HPDE6-E6E7 (cell line): Measurements from ENCODE around the gene HOOK2.
"Not testable (repeated sequence)": the region's sequence is repeated elsewhere in the genome, so short reads cannot be mapped to it uniquely, and the experiment has no call there.

Experiments
- DNase-seq: peaks from one replicate; pipeline ENCODE4 v3.0.0; 2011; ENCODE audit warnings: missing footprints; ENCODE audit errors: extremely low spot score

HOOK2 gene

GRCh38 chr19:12721656-12722565 lies 53.4 kb downstream of the HOOK2 start:
- DNase-seq = peak; percentile 62

- no peak for DNase-seq
These were observed 54.3 kb downstream of the HOOK2 start for GRCh38 chr19:12720851-12721655.

GRCh38 chr19:12720296-12720695 lies 55.1 kb downstream of the HOOK2 start:
- DNase-seq = no peak

GRCh38 chr19:12715929-12716328 lies 59.4 kb downstream of the HOOK2 start:
- no peak for DNase-seq

GRCh38 chr19:12715102-12715501 lies 60.2 kb downstream of the HOOK2 start:
- no peak for DNase-seq

- DNase-seq = not testable (repeated sequence)
These were observed 62.0 kb downstream of the HOOK2 start for GRCh38 chr19:12713304-12713703.
